Gastroesophageal sphincter (tissue), 3 donors: Measurements from ENCODE around the gene SSTR3.

ENCODE experiments used
- CTCF ChIP-seq, 4 experiments: fragments of 200-600 bp in 2 of 4; fragments of 450-650 bp in 2 of 4; sonication (generic) in 1 of 4; IDR thresholded peaks; one replicate each; pipeline ENCODE4 v1.5.1; 2017 to 2019; ENCODE audit warnings: antibody characterized with exemption in 4 of 4, mild to moderate bottlenecking in 2 of 4, moderate library complexity in 2 of 4
- EP300 ChIP-seq: sonication (generic); formaldehyde crosslinking; IDR thresholded peaks from one replicate; pipeline ENCODE4 v1.6.1; 2017; ENCODE audit warnings: antibody characterized with exemption, mild to moderate bottlenecking
- POLR2A ChIP-seq, 2 donors: fragments of 450-650 bp; IDR thresholded peaks; one replicate each; pipeline ENCODE4 v1.6.1; 2017; ENCODE audit warnings: antibody characterized with exemption in 2 of 2, mild to moderate bottlenecking in 2 of 2, moderate library complexity in 1 of 2

GRCh38 chr22:37196539-37197450, 15.5 kb downstream of the SSTR3 start:
- TF ChIP-seq CTCF (IDR thresholded peaks at IDR 0.05) (peak in 3 of 4 experiments; percentile 18 to 39 (median 19)), EP300 (no peak), POLR2A (IDR thresholded peaks at IDR 0.05) (no peak)
